Kidney tubule cell (primary cell): ENCODE results near the gene SSBP3.

Experiments
- DNase-seq: peaks from one replicate; pipeline ENCODE4 v3.0.0-alpha.2; 2018; ENCODE audit warnings: low spot score

Gene SSBP3

DNA sequence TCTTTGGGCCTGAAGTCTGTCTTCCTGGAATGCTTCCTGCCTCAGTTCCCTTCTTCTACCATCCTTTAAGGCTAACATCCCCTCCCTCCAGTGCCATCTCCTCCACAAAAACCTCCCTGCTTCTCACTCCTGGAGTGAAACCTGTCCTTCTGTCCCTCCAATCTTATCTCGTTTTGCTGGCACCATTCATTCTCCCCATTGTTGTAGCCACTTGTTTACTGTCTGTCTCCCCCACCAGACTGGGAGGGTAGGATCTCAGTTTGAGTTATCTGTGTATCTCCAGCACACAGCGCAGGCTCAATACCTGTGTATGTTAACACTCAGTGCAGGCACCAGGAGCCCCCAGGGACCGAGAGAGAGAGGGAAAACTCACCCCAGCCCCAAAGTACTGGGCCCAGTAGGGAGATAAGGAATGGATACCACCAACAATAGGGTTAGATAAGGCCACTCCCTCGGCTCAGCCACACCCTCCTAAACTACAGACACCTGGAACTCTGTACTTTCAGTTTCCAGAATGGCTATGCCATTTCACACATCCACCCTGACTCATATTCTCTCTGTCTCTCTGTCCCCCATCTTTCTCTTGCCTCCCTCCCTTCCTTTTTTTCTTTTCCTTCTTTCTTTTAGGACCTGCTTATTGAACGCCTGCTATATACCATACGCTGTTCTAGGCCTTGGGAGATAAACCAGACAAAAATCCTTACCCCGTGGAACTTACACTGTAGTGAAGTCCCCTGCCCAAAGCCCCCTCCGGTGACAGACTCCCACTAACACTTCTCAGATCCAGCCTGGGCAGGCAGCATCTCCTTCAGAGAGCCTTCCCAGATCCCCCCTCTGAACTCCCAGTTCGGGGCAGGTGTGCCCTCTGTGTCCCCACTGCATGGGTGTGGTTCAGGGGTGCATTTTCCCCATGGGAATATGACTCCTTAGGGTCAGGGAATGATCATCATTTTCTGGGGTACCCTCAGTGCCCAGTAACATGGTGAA lies 3.3 kb upstream of the SSBP3 start:
- peak; percentile 16 for DNase-seq

- peak; percentile 89 for DNase-seq
Observed at GRCh38 chr1:54408147-54409066, 2.2 kb upstream of the SSBP3 start.

- DNase-seq: peak; percentile 91
Observed at GRCh38 chr1:54407404-54408146, 1.4 kb upstream of the SSBP3 start.

DNA sequence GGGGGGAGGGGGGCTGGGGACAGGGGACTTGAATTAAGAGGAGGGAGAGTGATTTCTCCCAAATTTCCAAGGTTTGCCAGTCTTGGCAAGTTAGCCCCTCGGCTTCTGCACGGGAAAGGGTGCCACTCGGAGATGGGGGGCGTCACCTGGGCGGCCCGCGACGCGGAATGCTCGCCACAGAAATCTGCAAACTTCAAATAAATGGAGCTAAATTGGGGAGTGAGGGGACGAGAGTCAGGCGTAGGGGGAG lies 885 bp upstream of the SSBP3 start:
- no peak for DNase-seq

- DNase-seq: no peak
Observed at GRCh38 chr1:54405898-54406293, 298 bp downstream of the SSBP3 start.

GRCh38 chr1:54404939-54405897 lies 976 bp downstream of the SSBP3 start:
- peak; percentile 30 for DNase-seq

DNA sequence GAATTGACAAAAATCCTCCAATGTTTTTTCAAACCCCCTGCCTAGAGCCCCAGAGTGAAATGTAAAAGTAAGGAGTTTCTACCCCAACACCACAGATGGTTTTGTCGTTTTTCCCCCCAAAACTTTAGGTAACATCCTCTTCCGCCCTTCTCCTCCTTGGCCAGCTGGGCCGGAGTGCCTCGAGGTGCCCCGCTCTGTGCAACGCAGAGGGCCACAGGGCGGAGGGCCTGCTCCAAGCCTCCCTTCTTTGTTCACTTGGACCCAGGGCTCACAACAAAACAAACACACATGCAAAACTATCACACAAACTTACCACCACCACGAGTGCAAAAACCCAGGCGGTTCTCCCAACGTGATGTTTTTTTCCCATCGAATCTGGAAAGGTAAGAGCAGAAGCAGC lies 1.9 kb downstream of the SSBP3 start:
- DNase-seq: no peak

DNA sequence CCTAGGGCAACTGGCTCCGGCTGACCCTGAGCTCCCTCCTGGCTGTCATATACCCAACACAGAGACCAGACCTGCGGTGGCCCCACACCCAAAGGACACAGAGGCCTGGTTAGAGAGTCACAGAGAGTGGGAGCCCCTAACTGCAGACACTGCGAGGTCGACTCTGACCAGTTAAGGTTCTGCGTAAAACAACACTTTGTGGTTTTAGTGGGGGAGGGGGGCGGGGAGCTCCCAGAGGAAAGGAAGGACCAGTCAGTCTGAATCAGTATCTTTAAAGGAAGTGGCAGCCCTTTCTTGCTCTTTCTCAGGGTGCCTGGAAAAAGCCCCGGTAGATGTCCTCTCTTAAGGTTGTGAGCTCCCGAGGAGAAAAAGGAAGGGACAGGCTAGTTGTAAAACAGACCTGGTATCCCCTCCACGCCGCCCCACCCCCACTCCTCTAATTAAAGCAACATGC lies 2.4 kb downstream of the SSBP3 start:
- DNase-seq: peak; percentile 72

DNA sequence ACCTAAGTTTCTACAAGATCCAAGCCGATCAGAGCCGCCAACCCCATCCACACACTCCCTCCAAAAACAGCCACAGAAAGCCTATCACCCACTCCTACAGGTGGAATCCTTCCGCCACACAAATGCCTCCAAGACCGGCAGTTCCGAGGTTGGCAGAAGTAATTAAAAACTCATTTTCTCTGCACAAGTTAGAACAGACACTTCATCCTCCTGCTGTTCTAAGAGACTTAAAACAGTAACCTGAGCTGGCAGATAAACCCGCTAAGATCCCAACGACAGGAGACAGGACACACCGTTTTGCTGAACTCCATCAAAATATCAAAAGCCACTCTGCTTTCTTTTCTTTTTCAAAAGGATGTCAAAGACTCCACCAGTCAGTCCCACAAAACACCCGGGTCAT lies 2.8 kb downstream of the SSBP3 start:
- no peak for DNase-seq

GRCh38 chr1:54402896-54403295 lies 3.3 kb downstream of the SSBP3 start:
- peak; percentile 91 for DNase-seq

DNA sequence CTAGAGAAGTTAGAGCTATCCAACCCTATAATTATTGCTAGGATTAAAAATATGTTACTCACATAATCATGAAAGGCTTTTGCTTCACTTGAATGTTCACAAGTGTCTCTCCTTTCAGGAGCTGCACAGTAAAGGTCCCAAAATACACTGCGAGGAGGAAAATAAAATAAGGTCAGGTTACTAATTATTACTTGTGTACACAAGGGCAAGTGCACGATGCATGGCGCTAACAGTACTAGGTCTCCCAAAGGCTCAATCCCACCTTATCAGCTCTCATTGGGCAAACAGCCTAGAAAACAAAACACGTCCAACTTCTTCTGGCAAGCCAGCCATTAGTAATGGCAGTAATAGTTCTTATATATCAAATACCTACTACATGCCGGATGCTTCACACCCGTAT lies 4.4 kb downstream of the SSBP3 start:
- no peak for DNase-seq

- DNase-seq: peak; percentile 22
Observed at GRCh38 chr1:54400329-54400728, 5.9 kb downstream of the SSBP3 start.

- no peak for DNase-seq
Observed at GRCh38 chr1:54399765-54400164, 6.4 kb downstream of the SSBP3 start.

DNA sequence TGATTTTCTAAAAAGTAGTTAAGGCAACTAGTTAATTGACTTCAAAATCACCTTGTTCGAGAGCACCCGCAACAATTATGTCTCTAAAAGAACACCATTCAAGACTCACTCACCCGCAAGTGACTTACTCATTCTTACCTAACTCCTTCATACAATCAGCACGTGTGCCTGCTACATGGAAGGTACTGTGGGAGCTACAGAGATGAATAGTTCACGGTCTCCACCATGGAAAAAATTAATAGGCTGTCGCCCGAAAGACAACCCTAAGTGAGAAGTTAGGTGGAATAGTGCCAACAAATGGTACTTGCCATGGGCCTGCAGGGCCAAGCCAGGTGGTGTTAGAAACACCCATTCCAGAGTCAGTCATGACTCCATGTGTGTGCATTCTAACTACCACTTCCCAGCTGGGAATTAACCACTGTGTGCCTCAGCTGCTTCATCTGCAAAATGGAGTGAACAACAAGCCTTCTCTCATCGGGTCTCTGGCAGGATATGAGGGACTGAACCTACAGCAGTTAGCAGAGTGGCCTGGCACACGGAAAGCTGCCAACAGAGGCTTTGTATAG lies 7.1 kb downstream of the SSBP3 start:
- DNase-seq: no peak

GRCh38 chr1:54397980-54398379 lies 8.2 kb downstream of the SSBP3 start:
- DNase-seq: no peak

- no peak for DNase-seq
Observed at GRCh38 chr1:54397090-54397591, 9.1 kb downstream of the SSBP3 start.

DNA sequence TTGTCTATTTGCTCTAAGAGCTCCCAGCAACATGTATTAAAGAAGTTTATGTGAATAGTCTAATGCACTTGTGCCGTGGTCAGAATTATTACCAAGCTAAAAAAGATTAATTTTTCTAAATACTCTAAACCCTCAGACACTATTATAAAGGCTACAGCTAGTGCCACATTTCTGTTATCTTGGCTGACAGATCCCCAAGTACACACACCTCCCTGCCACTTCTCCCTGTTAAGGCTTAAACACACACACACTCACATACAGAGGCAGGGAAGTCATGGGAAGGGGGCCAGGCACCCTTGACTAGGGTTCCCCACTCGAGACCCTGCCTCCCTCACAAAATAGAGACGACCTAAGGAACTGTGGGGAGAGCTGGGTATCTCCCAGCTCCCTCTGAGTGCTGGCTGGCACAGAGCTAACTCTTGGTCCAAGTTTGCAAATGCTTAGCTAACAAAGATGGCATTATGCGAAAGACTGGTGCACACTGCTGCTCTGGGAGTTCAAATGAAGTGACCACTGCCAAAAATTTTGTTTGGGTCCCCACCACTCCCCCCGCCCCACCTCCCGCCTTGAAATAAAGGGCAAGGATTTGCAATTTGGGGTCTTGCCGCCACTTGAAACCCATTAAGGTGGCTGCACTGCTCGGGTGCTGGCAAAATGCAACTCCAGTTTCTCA lies 9.8 kb downstream of the SSBP3 start:
- DNase-seq: no peak

DNA sequence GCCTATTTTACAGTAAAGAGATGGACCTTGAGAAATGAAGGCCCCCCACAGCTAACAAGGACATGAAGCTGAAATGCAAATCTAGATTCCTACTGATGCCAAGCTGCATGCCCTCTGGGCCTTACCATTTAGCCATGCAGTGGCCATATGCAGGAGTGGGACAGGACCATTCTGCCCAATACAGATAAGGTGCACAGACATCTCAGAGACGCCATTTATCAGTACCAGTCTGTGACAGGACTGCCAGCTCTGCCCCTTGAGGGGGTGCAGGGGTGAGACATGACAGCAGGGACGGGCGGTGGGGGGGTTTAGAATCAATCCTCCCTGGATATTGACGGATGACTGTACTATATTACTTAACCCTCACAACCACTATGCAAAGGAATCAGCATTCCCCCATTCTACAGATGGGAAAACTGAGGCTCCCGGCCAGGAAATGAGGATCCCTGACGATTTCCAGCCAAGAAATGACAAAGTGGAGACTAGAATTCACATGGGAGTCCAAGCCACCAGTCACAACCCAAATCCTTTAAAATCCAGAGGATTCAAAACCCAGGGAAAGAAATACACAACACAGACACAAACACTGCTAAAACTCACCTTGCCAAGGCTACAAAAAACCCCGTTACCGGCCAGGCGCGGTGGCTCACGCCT lies 10.8 kb downstream of the SSBP3 start:
- no peak for DNase-seq

GRCh38 chr1:54394104-54394503 lies 12.1 kb downstream of the SSBP3 start:
- no peak for DNase-seq
